ENCODE measurements around the gene TRIM32. TPM values are rescaled to one million over a fixed set of nuclear protein-coding genes. Genes with fewer than 3 reads are reported as not detected.

TRIM32 gene
- total RNA-seq: 14.1 and 15.5 TPM in 2 replicates

GRCh38 chr9:116687074-116687753, at the start of gene TRIM32:
TSS of gene TRIM32 (plus strand) at chr9:116687305. CDS start at chr9:116697743, 10,438 bp downstream.

